Adipose tissue (tissue), 3 donors: ENCODE data around the gene KIF1B. TPM values are rescaled to one million over a fixed set of nuclear protein-coding genes. Genes with fewer than 3 reads are reported as not detected.

ENCODE experiments used
- H3K27ac ChIP-seq: one replicate; pipeline ENCODE4 v1.5.1; 2013; ENCODE audit warnings: low read depth, low read length
- WGBS, 3 donors: extraction: QIAGEN DNeasy Blood & Tissue Kit; methylation state at CpG; one replicate each; pipeline ENCODE4 v1.1.7; 2013; 5-methylcytosine and 5-hydroxymethylcytosine counted together
- polyA plus RNA-seq, 3 donors: library from polyadenylated mRNA; stranded (reverse); fragments of 200-250 nt; gene quantifications; one replicate each; pipeline ENCODE4 v1.2.3, GENCODE V29; 2013
- donor health status: healthy with polysubstance abuse.
- donor health status: Bipolar disorder and iron deficiency.
- donor health status: healthy.

The KIF1B gene
- polyA plus RNA-seq, 3 donors, result 9.1 to 10.5 (median 9.2) TPM

- no peak overlapping the region for H3K27ac ChIP-seq
- WGBS, 3 donors, result 50 to 64% (median 58%) methylated on average over 1 of the region's 1 CpG
Measured at GRCh38 chr1:10299151-10299550, 88.8 kb downstream of the KIF1B start.

GRCh38 chr1:10302416-10302815, 92.0 kb downstream of the KIF1B start:
- no peak overlapping the region for H3K27ac ChIP-seq
- WGBS, 3 donors, result 94 to 97% (median 97%) methylated on average over 6 of the region's 6 CpGs

GRCh38 chr1:10304295-10304694, 93.9 kb downstream of the KIF1B start:
- H3K27ac ChIP-seq, result no peak overlapping the region
- WGBS, 3 donors, result 90 to 91% (median 90%) methylated on average over 11 of the region's 11 CpGs

- no peak overlapping the region for H3K27ac ChIP-seq
- 59 to 89% (median 63%) methylated on average over 2 of the region's 2 CpGs for WGBS, 3 donors
Measured at GRCh38 chr1:10306435-10306834, 96.1 kb downstream of the KIF1B start.

- WGBS, 3 donors, result 54 to 92% (median 60%) methylated on average over 3 of the region's 3 CpGs
- no peak overlapping the region for H3K27ac ChIP-seq
Measured at GRCh38 chr1:10308001-10308400, 97.6 kb downstream of the KIF1B start.

GRCh38 chr1:10309243-10310011, 99.1 kb downstream of the KIF1B start:
- H3K27ac ChIP-seq, result no peak overlapping the region

GRCh38 chr1:10316752-10317151, 106.4 kb downstream of the KIF1B start:
- WGBS, 3 donors, result 95 to 98% (median 97%) methylated on average over 2 of the region's 2 CpGs
- H3K27ac ChIP-seq, result no peak overlapping the region

More at GRCh38 chr1:10309243-10310011, 99.1 kb downstream of the KIF1B start:
- 64 to 87% (median 71%) methylated on average over 6 of the region's 6 CpGs for WGBS, 3 donors

GRCh38 chr1:10319750-10320149, 109.4 kb downstream of the KIF1B start:
- 69 to 84% (median 78%) methylated on average over 1 of the region's 1 CpG for WGBS, 3 donors
- no peak overlapping the region for H3K27ac ChIP-seq

GRCh38 chr1:10320336-10320735, 110.0 kb downstream of the KIF1B start:
- WGBS, 3 donors, result 87 to 93% (median 89%) methylated on average over 4 of the region's 4 CpGs
- no peak overlapping the region for H3K27ac ChIP-seq

- 93 to 98% (median 96%) methylated on average over 7 of the region's 7 CpGs for WGBS, 3 donors
- no peak overlapping the region for H3K27ac ChIP-seq
Measured at GRCh38 chr1:10322821-10323220, 112.5 kb downstream of the KIF1B start.

- H3K27ac ChIP-seq, result no peak overlapping the region
- 90 to 93% (median 93%) methylated on average over 6 of the region's 6 CpGs for WGBS, 3 donors
Measured at GRCh38 chr1:10324627-10325026, 114.3 kb downstream of the KIF1B start.

- 79 to 85% (median 80%) methylated on average over 3 of the region's 3 CpGs for WGBS, 3 donors
Measured at GRCh38 chr1:10325521-10325920, 115.2 kb downstream of the KIF1B start.

GRCh38 chr1:10326251-10326650, 115.9 kb downstream of the KIF1B start:
- WGBS, 3 donors, result 98% methylated on average over 11 of the region's 11 CpGs
- H3K27ac ChIP-seq, result no peak overlapping the region

More at GRCh38 chr1:10325521-10325920, 115.2 kb downstream of the KIF1B start:
- no peak overlapping the region for H3K27ac ChIP-seq

GRCh38 chr1:10328180-10328963, 118.0 kb downstream of the KIF1B start:
- 77 to 89% (median 81%) methylated on average over 6 of the region's 6 CpGs for WGBS, 3 donors
- H3K27ac ChIP-seq, result no peak overlapping the region

- WGBS, 3 donors, result 63 to 80% (median 79%) methylated on average over 3 of the region's 3 CpGs
Measured at GRCh38 chr1:10337436-10337835, 127.1 kb downstream of the KIF1B start.

GRCh38 chr1:10338047-10338446, 127.7 kb downstream of the KIF1B start:
- WGBS, 3 donors, result 31 to 45% (median 40%) methylated on average over 2 of the region's 2 CpGs

More at GRCh38 chr1:10337436-10337835, 127.1 kb downstream of the KIF1B start:
- H3K27ac ChIP-seq, result no peak overlapping the region

GRCh38 chr1:10338611-10339010, 128.2 kb downstream of the KIF1B start:
- WGBS, 3 donors, result 81 to 90% (median 88%) methylated on average over 6 of the region's 6 CpGs
- no peak overlapping the region for H3K27ac ChIP-seq

More at GRCh38 chr1:10338047-10338446, 127.7 kb downstream of the KIF1B start:
- no peak overlapping the region for H3K27ac ChIP-seq

GRCh38 chr1:10339036-10339567, 128.7 kb downstream of the KIF1B start:
- 85 to 87% (median 86%) methylated on average over 4 of the region's 4 CpGs for WGBS, 3 donors
- no peak overlapping the region for H3K27ac ChIP-seq

GRCh38 chr1:10339815-10340214, 129.4 kb downstream of the KIF1B start:
- 51 to 60% (median 51%) methylated on average over 5 of the region's 5 CpGs for WGBS, 3 donors
- H3K27ac ChIP-seq, result no peak overlapping the region
